Natural killer cell (primary cell): ENCODE results near the gene TMEM158. TPM values are rescaled to one million over a fixed set of nuclear protein-coding genes. Genes with fewer than 3 reads are reported as not detected.

Experiments
- ATAC-seq, 3 donors: fragments of 150-1000 bp in 2 of 3; fragments of 200-7000 bp in 1 of 3; cut with Tn5 transposase; 1 replicate in 1 of 3; 2 replicates in 2 of 3; pipeline ENCODE4 v1.10.0; 2021; ENCODE audit warnings: mild to moderate bottlenecking in 2 of 3, moderate library complexity in 2 of 3
- DNase-seq, 2 donors: peaks; one replicate each; pipeline versions ENCODE4 v3.0.0 to v3.0.0-alpha.2; 2013 to 2021; ENCODE audit warnings: mixed read lengths in 1 of 2
- H3K27ac ChIP-seq: one replicate; pipeline ENCODE4 v1.5.1; 2013; ENCODE audit warnings: mild to moderate bottlenecking, low read length
- H3K27me3 ChIP-seq: one replicate; pipeline ENCODE4 v1.6.1; 2013; ENCODE audit warnings: low read length; ENCODE audit not compliant: control insufficient read depth, insufficient read depth
- H3K36me3 ChIP-seq: one replicate; pipeline ENCODE4 v1.6.1; 2013; ENCODE audit warnings: low read length; ENCODE audit not compliant: control insufficient read depth, insufficient read depth
- H3K4me1 ChIP-seq: one replicate; pipeline ENCODE4 v1.6.1; 2013; ENCODE audit warnings: low read length; ENCODE audit not compliant: control insufficient read depth, insufficient read depth
- H3K4me3 ChIP-seq: one replicate; pipeline ENCODE4 v1.5.1; 2013; ENCODE audit warnings: low read length
- H3K9me3 ChIP-seq: one replicate; pipeline ENCODE4 v1.6.1; 2013; ENCODE audit warnings: low read length; ENCODE audit not compliant: control insufficient read depth, insufficient read depth
- H3K27ac Mint-ChIP-seq, 2 donors: one replicate each; pipeline ENCODE4 v1.8.0; 2022; ENCODE audit warnings: mild to moderate bottlenecking in 2 of 2, mixed read lengths in 2 of 2, moderate library complexity in 1 of 2
- H3K27me3 Mint-ChIP-seq, 2 donors: one replicate each; pipeline ENCODE4 v1.8.0; 2022; ENCODE audit warnings: low read depth in 2 of 2, mixed read lengths in 2 of 2
- H3K36me3 Mint-ChIP-seq: one replicate; pipeline ENCODE4 v1.8.0; 2022; ENCODE audit warnings: mixed read lengths
- H3K4me1 Mint-ChIP-seq, 2 donors: one replicate each; pipeline ENCODE4 v1.8.0; 2022; ENCODE audit warnings: mixed read lengths in 2 of 2
- H3K4me3 Mint-ChIP-seq: one replicate; pipeline ENCODE4 v1.8.0; 2022; ENCODE audit warnings: mild to moderate bottlenecking, moderate library complexity, mixed read lengths
- H3K9me3 Mint-ChIP-seq, 2 donors: one replicate each; pipeline ENCODE4 v1.8.0; 2022; ENCODE audit warnings: mixed read lengths in 2 of 2
- WGBS: methylation state at CpG from one replicate; pipeline ENCODE4 v1.1.7; 2013; ENCODE audit warnings: missing lambda C conversion rate; ENCODE audit not compliant: insufficient coverage; 5-methylcytosine and 5-hydroxymethylcytosine counted together
- intact Hi-C: fragments of 100-400 bp; cut with micrococcal nuclease; formaldehyde crosslinking; loops from one replicate; pipeline ENCODE4 v1.14.2; 2022
- total RNA-seq, 4 donors: library from RNA; stranded (reverse); fragments of 120-200 nt in 1 of 4; gene quantifications; one replicate each; pipeline versions ENCODE4 v1.2.3 to v1.2.4, GENCODE V29; 2013 to 2022
- TF ChIP-seq, protein P1 (sequence below): fragments of 200-600 bp; IDR thresholded peaks from one replicate; pipeline ENCODE4 v1.8.0; 2022; ENCODE audit warnings: antibody characterized with exemption

TMEM158 gene
- total RNA-seq, 3 donors from 2014 or later (not counting 1 experiment from before 2014, with no cell fraction given): 0.40 to 0.47 TPM; not detected in 1

DNA sequence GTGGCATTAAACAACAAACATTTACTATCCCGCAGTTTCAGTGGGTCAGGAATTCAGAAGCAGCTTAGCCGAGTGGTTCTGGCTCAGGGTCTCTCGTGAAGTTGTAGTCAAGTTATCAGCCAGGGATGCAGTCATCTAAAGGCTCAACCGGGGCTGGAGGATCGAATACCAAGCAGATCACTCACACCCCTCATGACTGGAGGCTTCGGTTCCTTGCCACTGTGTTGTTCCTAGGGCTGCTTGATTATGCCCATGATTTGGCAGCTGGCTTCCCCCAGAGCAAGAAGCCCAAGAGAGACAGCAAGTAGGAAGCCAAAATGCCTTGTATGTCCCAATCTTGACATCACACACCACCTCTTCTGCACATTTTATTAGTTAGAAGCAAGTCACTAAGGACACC is 46.0 kb downstream of the TMEM158 start:
- Histone ChIP-seq H3K36me3 (no peaks in the 10 kb centered on the region), H3K27me3 (no peaks in the 10 kb centered on the region), H3K9me3 (no peaks in the 10 kb centered on the region), H3K4me3 (no peak overlapping the region), H3K27ac (no peak overlapping the region), H3K4me1 (no peaks in the 10 kb centered on the region)
- Mint-ChIP-seq H3K27ac (no peak overlapping the region), H3K27me3 (no peaks in the 10 kb centered on the region), H3K4me3 (no peak overlapping the region), H3K4me1 (no peaks in the 10 kb centered on the region), H3K36me3 (no peaks in the 10 kb centered on the region), H3K9me3 (no peaks in the 10 kb centered on the region)
- intact Hi-C loops: no loop called here
- WGBS: 87% methylated on average over 6 of the region's 6 CpGs
- ATAC-seq (no peak), DNase-seq (no peak)
- TF ChIP-seq, protein P1, sequence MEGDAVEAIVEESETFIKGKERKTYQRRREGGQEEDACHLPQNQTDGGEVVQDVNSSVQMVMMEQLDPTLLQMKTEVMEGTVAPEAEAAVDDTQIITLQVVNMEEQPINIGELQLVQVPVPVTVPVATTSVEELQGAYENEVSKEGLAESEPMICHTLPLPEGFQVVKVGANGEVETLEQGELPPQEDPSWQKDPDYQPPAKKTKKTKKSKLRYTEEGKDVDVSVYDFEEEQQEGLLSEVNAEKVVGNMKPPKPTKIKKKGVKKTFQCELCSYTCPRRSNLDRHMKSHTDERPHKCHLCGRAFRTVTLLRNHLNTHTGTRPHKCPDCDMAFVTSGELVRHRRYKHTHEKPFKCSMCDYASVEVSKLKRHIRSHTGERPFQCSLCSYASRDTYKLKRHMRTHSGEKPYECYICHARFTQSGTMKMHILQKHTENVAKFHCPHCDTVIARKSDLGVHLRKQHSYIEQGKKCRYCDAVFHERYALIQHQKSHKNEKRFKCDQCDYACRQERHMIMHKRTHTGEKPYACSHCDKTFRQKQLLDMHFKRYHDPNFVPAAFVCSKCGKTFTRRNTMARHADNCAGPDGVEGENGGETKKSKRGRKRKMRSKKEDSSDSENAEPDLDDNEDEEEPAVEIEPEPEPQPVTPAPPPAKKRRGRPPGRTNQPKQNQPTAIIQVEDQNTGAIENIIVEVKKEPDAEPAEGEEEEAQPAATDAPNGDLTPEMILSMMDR: no peak

DNA sequence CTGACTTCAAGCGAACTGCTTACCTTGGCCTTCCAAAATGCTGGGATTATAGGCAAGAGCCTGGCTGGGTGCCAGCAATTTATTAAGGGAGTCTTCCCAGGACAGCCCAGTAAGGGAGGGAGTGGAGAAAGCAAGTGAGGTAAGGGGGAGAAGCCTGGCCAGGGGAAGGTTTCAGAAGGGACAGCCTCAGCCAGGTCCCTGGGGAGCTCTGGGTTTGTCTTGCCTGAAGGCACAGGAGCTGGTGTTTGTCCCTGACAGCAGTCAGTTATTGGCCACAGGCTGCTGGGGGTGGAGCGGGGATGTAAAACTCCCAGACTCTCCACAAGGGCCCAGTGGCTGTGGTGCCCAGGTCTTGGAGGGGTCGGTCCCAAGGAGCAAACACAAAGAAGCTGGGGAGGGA is 46.9 kb downstream of the TMEM158 start:
- Mint-ChIP-seq H3K27me3 (no peaks in the 10 kb centered on the region), H3K9me3 (no peaks in the 10 kb centered on the region), H3K4me3 (no peak overlapping the region), H3K4me1 (no peaks in the 10 kb centered on the region), H3K27ac (no peak overlapping the region), H3K36me3 (no peaks in the 10 kb centered on the region)
- ATAC-seq: no peak
- no peaks in the 10 kb centered on the region for H3K36me3 ChIP-seq
- no peak overlapping the region for H3K4me3 ChIP-seq
- H3K27me3 ChIP-seq: no peaks in the 10 kb centered on the region
- intact Hi-C loops: no loop called here
- WGBS: 91% methylated on average over 3 of the region's 3 CpGs
- no peaks in the 10 kb centered on the region for H3K9me3 ChIP-seq
- no peak overlapping the region for H3K27ac ChIP-seq
- TF ChIP-seq, protein P1: no peak
- DNase-seq: no peak
- no peaks in the 10 kb centered on the region for H3K4me1 ChIP-seq

DNA sequence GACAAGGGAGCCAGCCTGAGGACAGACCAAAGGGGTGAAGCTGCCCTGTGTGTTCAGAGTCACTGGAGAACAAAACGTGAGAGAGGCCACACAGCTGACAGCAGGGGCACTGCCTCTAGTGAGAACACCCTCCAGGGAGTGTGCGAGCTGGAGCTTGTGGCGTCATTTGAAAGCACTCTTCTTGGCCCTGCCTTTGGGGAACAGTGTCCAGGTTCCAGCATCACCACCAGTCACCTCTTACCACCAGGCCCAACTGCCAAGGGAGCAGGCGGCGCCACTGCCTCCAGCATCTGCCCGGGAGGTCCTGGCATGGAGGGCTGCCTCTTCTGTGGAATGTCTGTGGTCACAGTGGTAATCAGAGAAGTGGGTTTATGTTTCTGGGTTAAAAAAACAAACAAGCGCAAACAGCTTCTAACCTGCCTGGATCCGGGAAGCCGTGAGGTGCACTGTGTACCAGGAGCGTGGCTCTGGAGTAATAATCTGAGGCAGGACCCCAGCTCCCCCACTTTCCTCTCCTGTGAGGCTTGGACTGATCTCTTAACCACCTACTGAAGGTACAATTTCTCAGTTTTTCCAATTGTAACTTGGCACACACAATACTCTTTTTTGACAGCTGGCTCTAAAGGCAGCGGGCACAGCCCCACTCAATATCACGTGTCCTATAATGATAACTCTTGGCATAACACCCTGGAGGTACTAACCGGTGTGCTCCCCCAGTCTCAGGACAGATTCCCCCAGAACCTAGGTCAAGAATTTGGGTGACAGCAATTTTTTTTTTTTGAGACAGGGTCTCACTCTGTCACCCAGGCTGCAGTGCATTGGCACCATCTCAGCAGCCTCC is 47.7 kb downstream of the TMEM158 start:
- Mint-ChIP-seq H3K36me3 (no peaks in the 10 kb centered on the region), H3K4me3 (no peak overlapping the region), H3K27ac (no peak overlapping the region), H3K4me1 (no peaks in the 10 kb centered on the region), H3K27me3 (no peaks in the 10 kb centered on the region), H3K9me3 (no peaks in the 10 kb centered on the region)
- Histone ChIP-seq H3K36me3 (no peaks in the 10 kb centered on the region), H3K9me3 (no peaks in the 10 kb centered on the region), H3K27ac (no peak overlapping the region), H3K4me1 (no peaks in the 10 kb centered on the region), H3K4me3 (no peak overlapping the region), H3K27me3 (no peaks in the 10 kb centered on the region)
- ATAC-seq: peak in 1 of 3 donors; percentile 26
- DNase-seq: no peak
- intact Hi-C loops: no loop called here
- TF ChIP-seq, protein P1: no peak
- 89% methylated on average over 13 of the region's 13 CpGs for WGBS

DNA sequence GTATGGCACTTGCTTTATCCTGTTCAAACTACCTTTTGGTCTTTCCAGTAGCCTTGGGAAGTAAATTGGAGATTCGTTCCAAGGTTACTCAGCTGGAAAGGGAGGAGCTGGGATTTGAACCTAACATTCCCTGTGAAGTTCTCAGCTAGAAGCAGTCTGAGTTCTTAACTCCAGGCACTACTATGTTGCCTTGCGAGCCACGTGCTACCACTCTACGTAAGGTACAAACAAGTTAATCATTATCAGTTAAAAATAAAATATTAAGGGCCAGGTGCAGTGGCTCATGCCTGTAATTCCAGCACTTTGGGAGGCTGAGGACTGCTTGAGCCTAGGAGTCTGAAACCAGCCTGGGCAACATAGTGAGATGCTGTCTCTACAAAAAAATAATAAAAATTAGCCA is 49.2 kb downstream of the TMEM158 start:
- Histone ChIP-seq H3K27ac (no peak overlapping the region), H3K27me3 (no peaks in the 10 kb centered on the region), H3K9me3 (no peaks in the 10 kb centered on the region), H3K36me3 (no peaks in the 10 kb centered on the region), H3K4me3 (no peak overlapping the region), H3K4me1 (no peaks in the 10 kb centered on the region)
- no peaks in the 10 kb centered on the region for H3K27me3 Mint-ChIP-seq
- H3K36me3 Mint-ChIP-seq: no peaks in the 10 kb centered on the region
- intact Hi-C loops: no loop called here
- no peak for DNase-seq
- no peak overlapping the region for H3K27ac Mint-ChIP-seq
- 90% methylated on average over 4 of the region's 4 CpGs for WGBS
- TF ChIP-seq, protein P1: no peak
- no peaks in the 10 kb centered on the region for H3K4me1 Mint-ChIP-seq
- no peak for ATAC-seq
- no peaks in the 10 kb centered on the region for H3K9me3 Mint-ChIP-seq
- H3K4me3 Mint-ChIP-seq: no peak overlapping the region
